NCI-H345 treated with DMSO at 0.1 percent for 48 hours (cell line): Measurements from ENCODE around the gene TSR1.

Source experiments
- DNase-seq: peaks from one replicate; lab custom pipeline; 2025; ENCODE audit not compliant: unreplicated experiment; lab: John Stamatoyannopoulos, UW

Gene TSR1

DNA sequence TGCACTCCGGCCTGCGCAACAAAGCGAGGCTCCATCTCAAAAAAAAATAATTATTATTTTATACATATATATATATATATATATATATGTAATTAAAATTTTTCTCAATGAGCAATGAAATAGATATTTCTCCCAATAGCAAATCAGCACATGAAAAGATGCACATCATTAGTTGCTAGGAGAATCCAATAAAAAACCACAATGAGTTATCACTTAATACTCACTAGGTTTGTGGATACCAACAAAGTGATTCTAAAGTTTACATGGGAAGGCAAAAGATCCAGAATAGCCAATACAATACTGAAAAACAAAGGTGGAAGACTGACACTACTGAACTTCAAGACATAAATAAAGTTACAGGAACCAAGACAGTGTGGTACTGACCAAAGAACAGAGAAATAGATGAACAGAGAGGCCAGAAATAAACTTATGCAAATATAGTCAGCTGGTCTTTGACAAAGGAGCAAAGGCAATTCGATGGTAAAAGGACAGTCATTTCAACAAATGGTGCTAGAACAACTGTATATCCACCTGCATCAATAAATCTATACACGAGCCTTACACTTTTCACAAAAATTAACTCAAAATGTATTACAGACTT, 46.3 kb downstream of the TSR1 start:
- no peak for DNase-seq

DNA sequence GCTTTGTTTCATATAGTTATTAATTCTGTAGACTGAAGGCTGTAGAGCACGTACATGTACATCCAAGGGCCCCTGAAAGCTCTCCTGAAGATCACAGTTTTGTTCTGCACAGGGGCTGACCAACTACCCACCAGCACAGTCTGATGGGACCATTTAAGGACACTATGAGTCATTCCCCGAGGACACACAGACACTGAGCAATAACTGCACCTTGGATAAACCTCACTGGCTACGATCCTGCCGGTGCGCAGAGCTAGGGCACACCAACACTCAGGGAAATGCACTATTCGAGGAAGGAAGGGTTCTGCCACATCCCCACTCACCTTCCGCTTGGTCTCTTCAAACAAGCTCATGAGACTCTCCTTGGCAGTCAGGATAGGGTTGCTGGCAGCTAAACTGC, 53.0 kb downstream of the TSR1 start:
- no peak for DNase-seq

DNA sequence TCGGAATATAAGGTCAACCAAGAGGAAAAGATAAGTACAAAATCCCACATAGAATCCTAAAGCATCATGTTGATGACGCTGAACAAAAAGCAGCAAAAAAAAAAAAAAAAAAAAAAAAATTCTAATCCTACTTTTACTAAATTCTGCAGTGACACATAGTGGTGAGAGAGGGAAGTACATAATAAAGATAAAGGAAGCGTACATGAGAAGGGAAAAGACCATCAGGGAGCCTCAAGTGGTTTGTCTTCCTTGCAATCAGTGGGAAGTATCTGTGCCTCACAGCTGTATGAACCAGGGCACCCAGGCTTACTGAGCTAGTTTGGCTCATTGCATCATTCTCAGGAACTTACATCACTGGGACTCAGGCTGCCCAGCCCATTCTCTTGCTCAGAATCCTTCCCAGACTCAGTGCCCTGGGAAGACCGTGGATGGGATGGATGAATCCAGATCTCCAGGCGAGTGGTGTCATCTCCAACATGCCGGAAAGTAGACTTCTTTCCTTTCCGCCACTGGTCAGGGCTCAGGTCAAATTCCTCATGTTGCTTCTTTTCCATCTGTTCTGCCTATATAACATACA, 53.9 kb downstream of the TSR1 start:
- no peak for DNase-seq

DNA sequence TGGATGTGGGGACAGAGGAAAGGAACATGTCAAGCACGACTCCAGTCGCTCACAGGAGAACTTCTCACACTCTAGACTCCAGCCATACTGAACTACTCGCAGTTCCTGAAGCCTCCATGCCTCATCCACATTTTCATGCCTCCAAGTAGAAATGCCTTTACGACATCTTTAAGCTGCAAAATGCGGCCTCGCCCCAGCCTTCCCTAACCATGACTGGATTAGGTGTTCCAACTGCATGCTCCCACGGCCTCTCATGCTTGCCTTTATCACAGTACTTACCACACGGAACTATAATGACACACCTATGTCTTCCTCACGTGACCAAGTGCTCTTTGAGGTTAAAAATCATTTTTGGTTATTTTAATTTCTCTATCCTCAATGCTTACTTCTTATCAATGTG, 56.5 kb downstream of the TSR1 start:
- no peak for DNase-seq

DNA sequence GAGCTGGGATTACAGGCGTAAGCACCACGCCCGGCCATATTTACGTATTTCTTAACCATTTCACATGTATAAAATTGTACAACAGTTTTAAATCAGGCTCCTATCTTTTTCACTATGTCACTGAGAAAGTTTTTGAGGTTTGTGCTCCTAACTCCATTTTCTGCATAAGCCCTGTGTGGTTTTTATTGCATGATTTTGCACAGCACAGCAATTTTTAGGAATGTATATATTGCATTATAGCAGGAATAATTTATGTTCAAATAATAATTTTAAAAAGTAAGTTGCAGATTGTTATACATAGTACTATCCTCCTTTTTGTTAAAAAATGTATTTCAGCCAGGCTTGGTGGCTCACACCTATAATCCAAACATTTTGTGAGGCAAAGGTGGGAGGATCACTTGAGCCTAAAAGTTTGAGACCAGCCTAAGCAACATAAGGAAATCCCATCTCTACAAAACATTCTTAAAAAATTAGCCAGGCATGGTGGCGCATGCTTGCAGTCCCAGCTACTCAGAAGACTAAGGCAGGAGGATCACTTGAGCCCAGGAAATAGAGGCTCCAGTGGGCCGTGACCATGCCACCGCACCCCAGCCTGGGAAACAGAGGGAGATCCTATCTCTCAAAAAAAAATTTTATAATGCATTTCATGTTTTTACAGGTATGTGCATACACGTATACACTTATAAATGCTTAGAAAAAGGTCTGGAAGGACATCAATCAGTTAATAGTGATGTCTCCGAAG, 58.7 kb downstream of the TSR1 start:
- DNase-seq: no peak

DNA sequence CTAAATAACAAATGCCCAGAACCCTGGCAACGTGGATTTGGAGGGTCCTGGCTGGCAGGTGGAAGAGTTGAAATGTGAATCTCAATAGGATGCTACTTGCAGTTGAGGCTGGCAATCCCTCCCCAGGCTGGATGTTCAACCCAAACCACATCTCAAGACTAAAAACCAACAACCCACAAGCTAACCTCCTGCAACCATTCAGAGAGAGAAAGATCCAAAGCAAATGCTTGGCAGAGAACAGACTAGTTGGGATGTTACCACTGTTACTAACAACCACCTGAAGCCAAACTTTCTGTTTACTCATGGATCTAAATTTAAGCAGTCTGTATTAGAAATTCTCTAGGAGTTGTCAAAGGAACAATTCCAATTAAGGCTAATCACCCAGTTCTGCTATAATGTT, 60.5 kb downstream of the TSR1 start:
- DNase-seq: no peak

DNA sequence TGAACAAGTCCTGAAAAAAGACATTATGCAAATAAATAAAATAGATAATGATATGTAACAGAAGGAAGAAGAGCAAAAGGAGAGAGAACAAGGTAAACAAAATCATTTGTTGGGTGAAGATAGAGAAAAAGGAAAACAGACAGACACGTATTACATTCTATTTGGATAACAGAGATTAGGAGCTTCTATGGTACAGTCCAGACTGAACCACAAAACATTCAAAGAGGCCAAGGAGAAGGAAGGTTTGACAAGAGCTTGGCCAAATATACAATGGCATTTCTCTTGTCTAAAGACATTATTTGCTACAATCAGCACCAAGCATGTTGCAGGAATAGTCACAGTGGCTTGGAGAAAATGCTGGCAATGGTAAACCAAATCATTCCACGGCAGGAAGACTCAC, 61.8 kb downstream of the TSR1 start:
- no peak for DNase-seq
